ENCODE data around the gene SNAP47.

SNAP47 gene

GRCh38 chr1:227731696-227732585 lies 3.3 kb upstream of the SNAP47 start:
- DNase-seq (ENCODE audit: low read depth in 1 of 2, low spot score in 1 of 2), result no peak

DNA sequence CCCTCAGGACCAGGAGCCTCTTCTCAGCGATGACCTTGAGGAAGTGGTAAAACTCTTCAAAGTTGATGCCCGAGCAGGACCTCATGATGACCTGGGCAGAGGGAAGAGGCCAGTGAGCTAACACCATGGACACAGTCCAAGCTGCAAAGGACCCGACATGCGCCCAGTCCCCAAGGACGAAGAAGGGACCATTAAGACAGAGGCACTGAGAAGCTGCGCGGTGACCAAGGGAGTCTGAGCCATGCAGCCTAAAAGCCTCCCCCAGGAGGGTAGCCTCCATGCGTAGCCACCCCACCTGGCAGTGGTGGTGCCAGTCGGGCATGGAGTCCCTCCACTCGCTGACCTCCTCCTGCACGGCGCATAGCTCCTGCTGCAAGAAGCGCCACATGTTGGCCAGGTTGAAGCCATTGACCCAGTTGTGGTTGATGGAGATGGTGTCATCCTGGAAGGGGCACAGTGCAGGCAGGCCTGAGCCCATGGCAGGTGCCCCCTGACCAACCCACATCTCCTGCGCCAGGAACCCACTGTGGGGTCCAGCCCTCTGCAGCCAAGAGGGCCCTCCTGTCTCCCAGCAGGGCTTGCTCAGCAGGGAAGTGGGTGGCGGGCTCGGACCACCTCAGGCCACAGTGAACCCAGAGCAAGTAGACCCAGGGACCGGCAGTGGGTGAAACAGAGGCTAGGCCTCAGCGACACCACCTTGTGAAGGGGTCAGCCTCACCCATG lies 2.5 kb upstream of the SNAP47 start:
- no peak for DNase-seq (ENCODE audit: low read depth in 1 of 2, low spot score in 1 of 2)

DNA sequence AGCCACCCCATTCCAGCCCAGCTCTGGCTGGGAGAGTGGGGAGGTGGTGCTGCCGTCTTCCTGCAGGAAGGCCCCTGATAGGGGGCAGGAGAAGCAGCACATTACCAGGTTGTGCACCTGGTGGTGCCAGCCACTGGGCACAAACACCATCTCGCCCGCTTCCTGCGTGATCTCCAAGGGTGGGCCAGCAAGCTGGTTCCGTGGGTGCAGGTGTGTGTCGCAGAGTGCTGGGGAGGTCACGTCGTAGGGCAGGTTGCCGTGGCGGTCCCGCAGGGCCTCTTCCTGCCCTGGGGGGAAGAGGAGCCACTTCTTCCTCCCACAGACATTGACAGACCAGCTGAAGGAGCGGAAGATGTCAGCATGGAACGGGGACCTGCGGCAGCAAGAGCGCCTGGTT lies 1.9 kb upstream of the SNAP47 start:
- no peak for DNase-seq (ENCODE audit: low read depth in 1 of 2, low spot score in 1 of 2)

- no peak for DNase-seq (ENCODE audit: low read depth in 1 of 2, low spot score in 1 of 2)
Measured at GRCh38 chr1:227733751-227734545, 1.3 kb upstream of the SNAP47 start.

DNA sequence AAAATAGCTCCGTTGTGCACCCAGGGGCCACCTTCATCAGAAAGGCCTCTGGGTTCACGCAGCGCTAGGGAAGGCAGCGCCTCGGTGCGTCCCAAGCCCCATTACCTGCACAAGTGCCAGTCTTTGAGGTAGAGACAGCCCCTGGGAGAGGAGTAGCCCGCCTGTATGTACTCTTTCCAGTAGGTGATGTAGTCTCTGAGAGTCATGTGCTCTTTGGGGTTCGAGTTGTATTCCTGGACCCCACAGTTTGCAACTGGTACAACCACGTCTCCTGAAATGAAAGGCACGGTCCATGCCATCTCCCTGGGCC lies 734 bp upstream of the SNAP47 start:
- DNase-seq (ENCODE audit: low read depth in 1 of 2, low spot score in 1 of 2), result no peak

DNA sequence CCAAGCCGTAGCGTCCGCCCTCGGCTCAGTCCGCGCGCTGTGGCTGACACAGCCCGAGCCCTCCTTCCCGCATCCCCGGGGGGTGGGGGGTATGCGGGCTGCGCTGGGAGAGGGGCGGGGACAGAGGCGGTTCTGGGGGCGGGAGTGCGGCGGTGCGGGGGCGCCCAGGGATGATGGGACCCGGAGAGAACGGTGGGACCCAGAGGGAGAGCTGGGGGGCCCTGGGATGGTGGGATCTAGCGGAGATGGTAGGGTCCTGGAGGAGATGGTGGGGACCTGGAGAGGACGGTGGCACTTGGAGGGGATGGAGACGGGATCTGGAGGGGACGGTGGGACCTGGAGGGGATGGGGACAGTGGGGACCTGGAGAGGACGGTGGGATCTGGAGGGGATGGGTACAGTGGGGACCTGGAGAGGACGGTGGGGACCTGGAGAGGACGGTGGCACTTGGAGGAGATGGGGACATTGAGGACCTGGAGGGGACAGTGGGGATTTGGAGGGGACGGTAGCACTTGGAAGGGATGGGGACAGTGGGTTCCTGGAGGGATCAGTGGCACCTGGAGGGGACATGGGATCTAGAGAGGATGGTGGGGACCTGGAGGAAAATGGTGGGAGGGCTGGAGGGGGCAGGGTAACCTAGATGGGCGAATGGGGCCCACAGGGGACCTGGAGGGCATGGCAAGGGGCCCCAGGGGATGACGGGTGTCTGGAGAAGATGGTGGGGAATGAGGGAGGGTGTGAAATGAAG lies 477 bp downstream of the SNAP47 start:
- DNase-seq (ENCODE audit: low read depth in 1 of 2, low spot score in 1 of 2), result no peak

DNA sequence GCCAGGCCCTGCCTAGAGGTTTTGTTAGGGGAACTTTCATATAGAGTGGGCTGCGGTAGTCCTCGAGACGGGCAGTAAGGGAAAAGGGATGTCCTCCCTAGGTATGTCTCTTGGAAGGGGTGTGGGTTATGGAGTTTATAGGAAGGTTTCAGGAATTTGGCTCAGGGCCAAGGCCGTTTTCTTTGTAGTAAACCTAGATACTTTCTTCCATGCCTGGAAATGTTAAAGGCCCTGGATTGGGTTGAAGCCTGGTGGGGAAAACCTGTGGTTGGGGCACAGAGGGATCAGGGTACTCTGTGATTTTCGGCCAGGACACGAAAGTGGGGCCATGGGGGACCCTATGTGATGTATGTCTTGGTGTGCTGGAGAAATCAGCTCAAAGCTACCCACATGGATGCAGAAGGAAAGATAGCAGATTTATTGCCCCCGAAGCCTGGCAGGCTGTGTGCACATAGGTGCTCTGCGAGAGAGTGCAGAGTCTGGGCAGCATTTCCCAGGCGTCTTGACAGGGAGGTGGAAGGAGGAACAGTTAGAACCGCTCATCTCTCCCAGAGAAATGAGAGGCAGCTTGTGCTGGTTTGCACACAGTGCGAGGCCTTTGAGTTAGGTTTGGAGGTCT lies 1.7 kb downstream of the SNAP47 start:
- no peak for DNase-seq (ENCODE audit: low read depth in 1 of 2, low spot score in 1 of 2)

- no peak for DNase-seq (ENCODE audit: low read depth in 1 of 2, low spot score in 1 of 2)
Measured at GRCh38 chr1:227738820-227739219, 3.6 kb downstream of the SNAP47 start.

DNA sequence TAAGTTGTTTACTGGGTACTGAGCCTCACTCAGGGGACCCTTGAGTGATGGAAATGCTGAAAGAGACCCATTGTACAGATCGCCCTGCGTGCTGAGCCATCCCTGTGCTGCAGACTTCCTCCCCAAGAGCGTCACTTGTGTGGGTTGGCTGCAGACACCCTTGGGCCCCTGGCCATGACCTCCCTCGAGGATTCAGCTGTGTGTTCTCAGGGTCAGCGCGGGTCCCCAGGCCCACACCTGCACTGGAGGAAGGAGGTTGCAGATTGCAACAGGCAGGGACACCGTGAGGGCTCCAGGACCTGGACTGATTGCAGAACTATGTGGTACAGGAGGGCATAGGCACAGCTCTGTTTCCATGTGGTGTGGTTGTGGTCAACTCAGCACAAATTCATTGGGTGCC lies 4.4 kb downstream of the SNAP47 start:
- DNase-seq (ENCODE audit: low read depth in 1 of 2, low spot score in 1 of 2), result no peak

GRCh38 chr1:227740401-227740960 lies 5.2 kb downstream of the SNAP47 start:
- no peak for DNase-seq (ENCODE audit: low read depth in 1 of 2, low spot score in 1 of 2)

DNA sequence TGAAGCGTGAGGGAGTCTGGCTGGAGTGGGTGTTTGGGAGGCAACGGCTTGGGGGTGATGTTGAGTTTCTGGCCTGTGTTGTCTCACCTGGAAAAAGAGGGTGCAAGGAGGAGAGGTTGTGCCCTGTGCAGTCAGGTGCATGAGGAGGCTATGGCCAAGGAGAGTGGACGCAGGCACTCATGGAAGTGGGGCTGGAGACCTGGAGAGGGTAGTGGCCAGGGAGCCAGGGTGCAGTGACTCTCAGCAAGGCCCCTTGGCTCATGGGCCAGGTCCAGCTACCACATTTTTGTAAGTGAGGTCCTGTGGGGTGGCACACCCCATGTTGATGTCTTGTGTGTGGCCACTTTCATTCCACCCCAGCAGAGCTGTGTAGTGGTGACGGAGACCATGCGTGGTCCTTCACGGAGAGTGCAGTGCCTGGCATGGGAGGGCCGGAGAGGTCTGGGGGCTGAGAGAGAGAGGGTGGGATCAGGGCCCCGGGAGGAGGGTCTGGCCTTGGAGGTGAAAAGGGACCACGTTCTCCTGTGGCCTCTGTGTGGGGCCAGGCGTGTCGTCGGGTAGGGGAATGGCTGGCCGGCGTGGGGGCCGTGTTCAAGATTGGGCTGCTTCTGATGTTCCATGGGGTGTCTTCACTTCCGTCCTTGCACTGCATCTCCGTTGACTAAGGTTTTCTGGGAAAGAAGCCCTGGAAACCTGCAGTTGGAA lies 6.1 kb downstream of the SNAP47 start:
- DNase-seq (ENCODE audit: low read depth in 1 of 2, low spot score in 1 of 2), result no peak

DNA sequence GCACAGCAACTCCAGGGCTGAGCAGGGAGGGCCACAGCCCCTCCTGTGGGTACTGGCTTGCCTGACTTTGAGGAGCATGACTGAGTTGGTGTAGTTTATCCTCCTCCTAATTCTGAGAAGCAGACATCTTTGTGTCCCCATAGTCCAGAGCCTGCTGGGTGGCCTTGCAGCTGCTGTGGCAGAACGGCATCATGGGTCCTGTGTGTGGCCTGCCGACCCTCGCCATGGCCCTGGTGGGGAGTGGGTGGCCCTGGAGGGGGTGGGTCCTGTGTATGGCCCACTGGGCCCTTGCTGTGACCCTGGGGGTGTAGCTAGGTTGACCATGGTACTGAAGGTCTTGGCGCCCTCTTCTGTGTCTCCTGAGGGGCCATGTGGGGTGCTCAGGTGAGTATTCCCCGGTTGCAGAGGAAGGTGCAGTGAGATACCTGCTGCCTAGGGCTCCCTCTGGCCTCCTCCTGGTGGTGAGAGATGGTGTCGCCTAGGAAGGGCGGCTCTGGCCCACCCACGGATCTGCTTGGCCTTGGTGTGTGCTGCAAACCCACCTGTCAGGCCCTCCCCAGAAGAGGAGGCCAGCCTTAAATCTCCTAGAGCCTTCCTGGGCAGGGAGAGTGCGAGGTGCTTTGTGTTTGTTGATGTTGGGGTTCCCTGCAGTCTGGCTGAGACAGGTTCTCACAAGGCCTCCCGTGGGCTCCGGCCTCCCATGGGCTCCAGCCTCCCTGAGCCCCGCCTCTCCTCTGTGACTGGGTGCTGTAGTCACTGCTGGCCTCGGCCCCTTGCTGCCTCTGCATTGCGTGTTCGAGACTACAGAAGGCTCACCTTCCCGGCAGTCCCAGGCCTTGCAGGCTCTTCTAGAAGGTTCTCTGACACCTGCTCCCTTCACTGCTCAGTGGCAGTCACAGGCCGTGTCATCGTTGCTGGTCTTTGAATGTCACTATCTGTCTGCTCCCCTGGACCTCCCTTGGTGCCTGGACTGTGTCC lies 7.8 kb downstream of the SNAP47 start:
- DNase-seq (ENCODE audit: low read depth in 1 of 2, low spot score in 1 of 2), result no peak

DNA sequence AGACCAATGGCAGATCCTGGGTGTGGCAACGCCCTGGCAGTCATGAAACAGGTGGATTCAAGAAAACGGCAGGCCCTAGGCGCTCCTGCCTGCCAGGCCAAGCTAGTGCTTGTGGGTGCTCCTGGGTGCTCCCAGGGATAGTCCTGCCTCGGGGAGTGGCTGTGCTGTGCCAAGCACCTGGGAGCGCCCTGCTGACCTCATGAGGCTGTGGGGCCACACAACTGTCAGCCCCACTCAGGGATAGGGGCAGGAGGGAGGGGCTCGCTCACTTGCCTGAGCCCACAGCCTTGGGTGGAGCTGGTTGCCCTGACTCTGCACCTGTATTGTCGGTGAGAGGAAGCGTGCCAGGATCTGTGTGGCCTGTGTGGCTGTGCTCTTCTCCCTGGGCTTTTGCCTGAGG lies 9.4 kb downstream of the SNAP47 start:
- no peak for DNase-seq (ENCODE audit: low read depth in 1 of 2, low spot score in 1 of 2)

GRCh38 chr1:227745568-227746265 lies 10.5 kb downstream of the SNAP47 start:
- DNase-seq (ENCODE audit: low read depth in 1 of 2, low spot score in 1 of 2), result no peak

DNA sequence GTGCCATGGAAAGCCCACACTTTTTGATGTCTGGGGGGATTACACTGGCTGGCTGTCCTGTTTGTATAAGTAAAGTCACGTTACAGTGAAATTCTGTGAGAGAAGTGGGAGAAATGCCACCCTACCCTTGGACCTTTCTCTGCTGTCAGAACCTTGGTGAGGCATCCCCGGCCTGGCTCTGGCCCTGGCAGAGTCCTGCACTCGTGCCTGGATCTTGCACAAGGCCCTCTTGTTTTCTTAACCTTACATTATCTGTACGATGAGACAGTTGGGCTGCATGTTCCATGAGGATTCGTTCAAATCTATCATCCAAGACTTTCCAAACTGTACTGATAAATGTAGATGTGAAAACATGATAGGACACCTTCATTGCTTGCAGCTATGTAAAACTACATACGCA lies 11.4 kb downstream of the SNAP47 start:
- no peak for DNase-seq (ENCODE audit: low read depth in 1 of 2, low spot score in 1 of 2)

GRCh38 chr1:227747382-227747781 lies 12.1 kb downstream of the SNAP47 start:
- DNase-seq (ENCODE audit: low read depth in 1 of 2, low spot score in 1 of 2), result no peak

- no peak for DNase-seq (ENCODE audit: low read depth in 1 of 2, low spot score in 1 of 2)
Measured at GRCh38 chr1:227747948-227748495, 12.8 kb downstream of the SNAP47 start.

Data from stimulated activated CD4-positive, alpha-beta T cell treated with anti-CD3 and anti-CD28 coated beads, Interleukin-15, amount 100 ng/mL, for 1 hour (primary cell).